Measurements from ENCODE around the gene UBAP2. TPM values are rescaled to one million over a fixed set of nuclear protein-coding genes. Genes with fewer than 3 reads are reported as not detected.

UBAP2 gene
- total RNA-seq, 1 experiment from 2014 or later = 60.8 TPM

GRCh38 chr9:34065541-34065940 lies 16.9 kb upstream of the UBAP2 start:
- DNase-seq = no peak
- Histone ChIP-seq H2BK12ac (ENCODE audit: insufficient read length, low read depth, low read length) (no peak overlapping the region), H3K79me2 (ENCODE audit: insufficient read depth, low read length) (no peaks in the 10 kb centered on the region), H4K20me1 (ENCODE audit: control insufficient read depth, insufficient read depth, insufficient read length) (no peaks in the 10 kb centered on the region), H3K18ac (ENCODE audit: insufficient read length, low read depth, low read length) (no peak overlapping the region), H3K27ac (ENCODE audit: insufficient read length, low read depth, low read length) (no peak overlapping the region), H3K4me1 (ENCODE audit: insufficient read depth, low read length) (no peaks in the 10 kb centered on the region), H2BK120ac (ENCODE audit: low read depth, low read length, poor library complexity, severe bottlenecking) (no peak overlapping the region), H4K5ac (ENCODE audit: insufficient read length, low read depth, low read length) (no peak overlapping the region), H4K8ac (replicated peaks; ENCODE audit: insufficient read length, low read depth, low read length) (no peak overlapping the region), H2AK5ac (ENCODE audit: insufficient read length, low read length) (no peak overlapping the region), H2BK20ac (ENCODE audit: low read depth, low read length, poor library complexity, severe bottlenecking) (no peak overlapping the region), H3K27me3 (ENCODE audit: insufficient read depth, low read length) (no peaks in the 10 kb centered on the region), H2AFZ (ENCODE audit: low read length) (no peak overlapping the region), H3K79me1 (ENCODE audit: insufficient read depth, low read depth, low read length, poor library complexity, severe bottlenecking) (no peaks in the 10 kb centered on the region), H3K9me3 (ENCODE audit: control insufficient read depth, low read depth, low read length) (no peaks in the 10 kb centered on the region), H2BK15ac (ENCODE audit: low read depth, low read length) (no peak overlapping the region), H2BK5ac (ENCODE audit: insufficient read length, low read length) (no peak overlapping the region), H3K23ac (ENCODE audit: insufficient read length, low read depth, low read length) (no peak overlapping the region), H3T11ph (ENCODE audit: low read length) (no peak overlapping the region), H3K4ac (ENCODE audit: low read depth, low read length) (no peak overlapping the region), H3K23me2 (ENCODE audit: insufficient read length, low read depth, low read length, poor library complexity, severe bottlenecking) (no peaks in the 10 kb centered on the region), H3K4me2 (ENCODE audit: insufficient read depth, insufficient read length, low read length) (no peak overlapping the region), H3K56ac (ENCODE audit: insufficient read length, low read depth, low read length) (no peak overlapping the region), H4K91ac (ENCODE audit: insufficient read length, low read depth, low read length) (no peak overlapping the region), H3K9ac (ENCODE audit: extremely low read depth, insufficient read length, low read length) (no peak overlapping the region), H3K14ac (ENCODE audit: insufficient read depth, low read length) (no peak overlapping the region)
- Mint-ChIP-seq H3K36me3 (ENCODE audit: insufficient read depth in 1 of 3, low read depth in 3 of 3) (no peaks in the 10 kb centered on the region), H3K27ac (no peak overlapping the region), H3K9me3 (no peaks in the 10 kb centered on the region), H3K27me3 (ENCODE audit: low read depth) (no peaks in the 10 kb centered on the region), H3K4me1 (no peaks in the 10 kb centered on the region), H3K4me3 (no peak overlapping the region)
- TF ChIP-seq CTCF (conservative IDR thresholded peaks at IDR 0.05) = no peak
- no CpG with 5 or more reads among the region's 3 CpGs for WGBS (ENCODE audit: extremely low coverage, insufficient read length, low lambda C conversion rate)

Measured in H9 (cell line).